ENCODE results near the gene STK10. TPM values are rescaled to one million over a fixed set of nuclear protein-coding genes. Genes with fewer than 3 reads are reported as not detected.

Gene STK10
- polyA plus RNA-seq, 3 donors = 21.5 to 180 (median 47.4) TPM

GRCh38 chr5:172064766-172065165 is 123.3 kb downstream of the STK10 start:
- Histone ChIP-seq H3K27ac (ENCODE audit: low read depth in 1 of 2, low read length in 2 of 2) (no peak overlapping the region), H3K4me2 (replicated peaks; ENCODE audit: extremely low read depth, low read length, poor library complexity, severe bottlenecking) (no peak overlapping the region), H3K4me3 (replicated peaks in 1 of 3; ENCODE audit: low read depth in 2 of 3, low read length in 3 of 3) (no peak overlapping the region), H2AFZ (ENCODE audit: insufficient read depth, low read depth, low read length, poor library complexity, severe bottlenecking) (no peak overlapping the region), H3K9ac (ENCODE audit: insufficient read depth, low read length, poor library complexity, severe bottlenecking) (no peak overlapping the region), H3K4me1 (ENCODE audit: control insufficient read depth in 1 of 2, insufficient read depth in 2 of 2, low read length in 2 of 2) (no peaks in the 10 kb centered on the region), H3K36me3 (replicated peaks in 1 of 2; ENCODE audit: control insufficient read depth in 1 of 2, insufficient read depth in 2 of 2, low read length in 2 of 2) (peaks cover 97 to 98% of the 10 kb centered on the region in 2 donors), H3K27me3 (ENCODE audit: control insufficient read depth in 2 of 2, insufficient read depth in 2 of 2, low read length in 2 of 2) (no peaks in the 10 kb centered on the region), H4K20me1 (ENCODE audit: insufficient read depth, low read length) (peaks cover 91% of the 10 kb centered on the region), H3K79me2 (ENCODE audit: insufficient read depth, low read length) (peaks cover 8% of the 10 kb centered on the region), H3K9me3 (replicated peaks in 1 of 2; ENCODE audit: control insufficient read depth in 1 of 2, insufficient read depth in 1 of 2, low read length in 2 of 2) (no peaks in the 10 kb centered on the region)
- no peak for TF ChIP-seq CTCF (IDR thresholded peaks at IDR 0.05)
- WGBS (ENCODE audit: insufficient coverage) = 100% methylated on average over 9 of the region's 9 CpGs
- Mint-ChIP-seq H3K27me3 (ENCODE audit: low read depth in 3 of 3) (peaks cover 0 to 2% (median 0%) of the 10 kb centered on the region in 3 donors), H3K9me3 (peaks cover 0 to 5% (median 0%) of the 10 kb centered on the region in 7 donors), H3K4me1 (no peaks in the 10 kb centered on the region), H3K27ac (peak overlapping the region in 1 of 7 donors; percentile 40), H3K36me3 (peaks cover 82 to 98% of the 10 kb centered on the region in 2 donors), H3K4me3 (no peak overlapping the region)
- no peak for DNase-seq
- intact Hi-C loops (cut with micrococcal nuclease) = loop anchor here in 1 of 2 donors (5.0 kb wide), 1 partner anchor 33 kb away; no protein-coding TSS in a partner anchor

DNA sequence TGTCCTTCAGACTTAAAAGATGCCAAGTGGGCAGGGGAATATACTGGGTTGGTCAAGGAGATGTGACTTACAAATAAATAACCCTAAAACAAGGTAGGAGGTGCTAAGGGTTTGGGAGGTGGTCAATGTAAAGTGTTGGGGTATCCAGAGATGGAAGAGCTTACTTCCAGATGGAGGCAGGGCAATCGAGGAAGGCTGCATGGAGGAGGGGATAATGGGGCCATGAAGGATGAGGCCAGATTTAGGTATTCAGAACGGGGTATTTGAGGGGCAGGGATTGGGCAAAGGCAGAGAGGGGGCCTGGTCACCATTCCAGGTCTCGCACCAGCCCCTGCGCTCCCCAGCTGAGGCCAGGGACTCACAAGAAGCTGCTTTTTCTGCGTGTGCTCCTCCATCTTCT is 123.7 kb downstream of the STK10 start:
- no peak for DNase-seq
- intact Hi-C loops (cut with micrococcal nuclease) = loop anchor here in 1 of 2 donors (5.0 kb wide), 1 partner anchor 33 kb away; no protein-coding TSS in a partner anchor
- Histone ChIP-seq H3K36me3 (replicated peaks in 1 of 2; ENCODE audit: control insufficient read depth in 1 of 2, insufficient read depth in 2 of 2, low read length in 2 of 2) (peaks cover 97 to 98% of the 10 kb centered on the region in 2 donors), H3K9ac (ENCODE audit: insufficient read depth, low read length, poor library complexity, severe bottlenecking) (no peak overlapping the region), H3K4me2 (replicated peaks; ENCODE audit: extremely low read depth, low read length, poor library complexity, severe bottlenecking) (no peak overlapping the region), H4K20me1 (ENCODE audit: insufficient read depth, low read length) (peaks cover 91% of the 10 kb centered on the region), H3K9me3 (replicated peaks in 1 of 2; ENCODE audit: control insufficient read depth in 1 of 2, insufficient read depth in 1 of 2, low read length in 2 of 2) (no peaks in the 10 kb centered on the region), H2AFZ (ENCODE audit: insufficient read depth, low read depth, low read length, poor library complexity, severe bottlenecking) (no peak overlapping the region), H3K27me3 (ENCODE audit: control insufficient read depth in 2 of 2, insufficient read depth in 2 of 2, low read length in 2 of 2) (no peaks in the 10 kb centered on the region), H3K4me3 (replicated peaks in 1 of 3; ENCODE audit: low read depth in 2 of 3, low read length in 3 of 3) (no peak overlapping the region), H3K27ac (ENCODE audit: low read depth in 1 of 2, low read length in 2 of 2) (no peak overlapping the region), H3K4me1 (ENCODE audit: control insufficient read depth in 1 of 2, insufficient read depth in 2 of 2, low read length in 2 of 2) (no peaks in the 10 kb centered on the region), H3K79me2 (ENCODE audit: insufficient read depth, low read length) (peaks cover 8% of the 10 kb centered on the region)
- Mint-ChIP-seq H3K36me3 (peaks cover 83 to 99% of the 10 kb centered on the region in 2 donors), H3K27ac (no peak overlapping the region), H3K9me3 (peaks cover 0 to 5% (median 0%) of the 10 kb centered on the region in 7 donors), H3K4me1 (no peaks in the 10 kb centered on the region), H3K4me3 (no peak overlapping the region), H3K27me3 (ENCODE audit: low read depth in 3 of 3) (peaks cover 0 to 3% (median 2%) of the 10 kb centered on the region in 3 donors)
- WGBS (ENCODE audit: insufficient coverage) = 98% methylated on average over 4 of the region's 5 CpGs
- TF ChIP-seq CTCF (IDR thresholded peaks at IDR 0.05) = no peak
